ENCODE data around the gene IRS1.
"Not testable (repeated sequence)": the region's sequence is repeated elsewhere in the genome, so short reads cannot be mapped to it uniquely, and the experiment has no call there.

The IRS1 gene

GRCh38 chr2:226799211-226799975 is at the start of gene IRS1:
Gene IRS1 (minus strand): TSS chr2:226799820. CDS start chr2:226798738, 1,082 bp downstream.
- DNase-seq = peak; percentile 66

- no peak for DNase-seq
Observed at GRCh38 chr2:226849349-226849748, 49.7 kb upstream of the IRS1 start.

GRCh38 chr2:226847511-226847910 is 47.9 kb upstream of the IRS1 start:
- DNase-seq = no peak

GRCh38 chr2:226847090-226847489 is 47.5 kb upstream of the IRS1 start:
- DNase-seq = no peak

GRCh38 chr2:226845386-226846116 is 45.9 kb upstream of the IRS1 start:
- no peak for DNase-seq

GRCh38 chr2:226843001-226843400 is 43.4 kb upstream of the IRS1 start:
- DNase-seq = not testable (repeated sequence)

GRCh38 chr2:226839951-226840350 is 40.3 kb upstream of the IRS1 start:
- peak; percentile 54 for DNase-seq

GRCh38 chr2:226839161-226839560 is 39.5 kb upstream of the IRS1 start:
- no peak for DNase-seq

- no peak for DNase-seq
Observed at GRCh38 chr2:226838722-226839121, 39.1 kb upstream of the IRS1 start.

GRCh38 chr2:226837787-226838603 is 38.4 kb upstream of the IRS1 start:
- no peak for DNase-seq

- no peak for DNase-seq
Observed at GRCh38 chr2:226837334-226837733, 37.7 kb upstream of the IRS1 start.

GRCh38 chr2:226836548-226836885 is 36.9 kb upstream of the IRS1 start:
- DNase-seq = no peak

GRCh38 chr2:226835796-226836547 is 36.4 kb upstream of the IRS1 start, which contains the start of gene RHBDD1:
Gene RHBDD1 (plus strand): TSS chr2:226836054. CDS start chr2:226864694, 28,640 bp downstream.
- peak; percentile 81 for DNase-seq

- DNase-seq = no peak
Observed at GRCh38 chr2:226835420-226835795, 35.8 kb upstream of the IRS1 start.

GRCh38 chr2:226834880-226835279 is 35.3 kb upstream of the IRS1 start:
- DNase-seq = not testable (repeated sequence)

GRCh38 chr2:226832061-226832460 is 32.4 kb upstream of the IRS1 start:
- DNase-seq = no peak

- DNase-seq = no peak
Observed at GRCh38 chr2:226831266-226831665, 31.6 kb upstream of the IRS1 start.

GRCh38 chr2:226829721-226830631 is 30.4 kb upstream of the IRS1 start:
- DNase-seq = no peak

GRCh38 chr2:226828191-226828590 is 28.6 kb upstream of the IRS1 start:
- DNase-seq = no peak

GRCh38 chr2:226825056-226825455 is 25.4 kb upstream of the IRS1 start:
- DNase-seq = no peak

GRCh38 chr2:226818930-226819329 is 19.3 kb upstream of the IRS1 start:
- no peak for DNase-seq
